HepG2 (cell line): ENCODE results near the gene TMPRSS11E. TPM values are rescaled to one million over a fixed set of nuclear protein-coding genes. Genes with fewer than 3 reads are reported as not detected.

Experiments used
- ATAC-seq: fragments of 200-7000 bp; cut with Tn5 transposase; 3 replicates; pipeline ENCODE4 v1.9.1; 2020; ENCODE audit warnings: mild to moderate bottlenecking, moderate library complexity
- BruUV-seq: library from RNA; stranded (reverse); fragments of 400-500 nt; replicated peaks from 2 replicates; lab custom pipeline; 2021; lab: Mats Ljungman, UMichigan
- CTCF ChIA-PET: fragments of 300-600 bp; formaldehyde crosslinking; extraction: SDS; loops from one replicate; lab custom pipeline; 2021; ENCODE audit warnings: low total read pairs, inconsistent platforms, low intra/inter-chr PET ratio; lab: Yijun Ruan, JAX
- POLR2A ChIA-PET: fragments of 350-600 bp; sonication (Branson Sonifier 250); formaldehyde crosslinking; loops from one replicate; lab custom pipeline; 2020; ENCODE audit warnings: antibody characterized with exemption, inconsistent platforms; lab: Yijun Ruan, JAX
- DNase-seq: peaks from one replicate; pipeline ENCODE4 v3.0.0-alpha.2; 2015; ENCODE audit warnings: low spot score
- FAIRE-seq: peaks from 3 replicates; lab custom pipeline; 2011; peaks lifted over from hg19 to GRCh38; lab: Jason Lieb, UNC
- H2AFZ ChIP-seq: one replicate; pipeline ENCODE4 v1.6.1; 2011; ENCODE audit warnings: low read length, inconsistent platforms
- H3K27ac ChIP-seq: fragments of 300-600 bp; 3 replicates; pipeline ENCODE4 v1.8.0; 2011; ENCODE audit warnings: mixed run types, mild to moderate bottlenecking, mixed read lengths, low read length, inconsistent platforms; ENCODE audit not compliant: insufficient read depth; ENCODE audit errors: extremely low read length
- H3K27me3 ChIP-seq, 2 experiments: fragments of 200-600 bp in 1 of 2; 2 replicates in 1 of 2; 3 replicates in 1 of 2; pipeline versions ENCODE4 v1.6.0 to v1.8.0; 2011; ENCODE audit warnings: low read length in 2 of 2, mild to moderate bottlenecking in 2 of 2, moderate library complexity in 2 of 2, inconsistent platforms in 1 of 2; ENCODE audit not compliant: insufficient read depth in 2 of 2, control insufficient read depth in 1 of 2
- H3K36me3 ChIP-seq, 2 experiments: fragments of 200-600 bp in 1 of 2; replicated peaks in 1 of 2; 2 replicates in 1 of 2; 3 replicates in 1 of 2; pipeline versions ENCODE4 v1.5.1 to v1.8.0; 2011; ENCODE audit warnings: low read length in 2 of 2, inconsistent platforms in 1 of 2; ENCODE audit not compliant: insufficient read depth in 2 of 2, control insufficient read depth in 1 of 2
- H3K4me1 ChIP-seq: 2 replicates; pipeline ENCODE4 v1.5.1; 2012; ENCODE audit warnings: low read length, inconsistent platforms; ENCODE audit not compliant: insufficient read depth
- H3K4me2 ChIP-seq: 2 replicates; pipeline ENCODE4 v1.6.0; 2011; ENCODE audit warnings: low read depth, low read length, inconsistent platforms
- H3K4me3 ChIP-seq, 3 experiments: fragments of 200-600 bp in 1 of 3; sonication (generic), shearing (Covaris generic) in 1 of 3; replicated peaks in 1 of 3; 2 replicates each; pipeline ENCODE4 v1.5.1; 2011 to 2016; ENCODE audit warnings: low read length in 3 of 3, inconsistent platforms in 2 of 3, low read depth in 2 of 3, mild to moderate bottlenecking in 2 of 3, control low read depth in 1 of 3, mixed read lengths in 1 of 3; ENCODE audit not compliant: insufficient read depth in 1 of 3
- H3K79me2 ChIP-seq: one replicate; pipeline ENCODE4 v1.6.1; 2011; ENCODE audit warnings: low read length, inconsistent platforms; ENCODE audit not compliant: insufficient read depth
- H3K9ac ChIP-seq: 2 replicates; pipeline ENCODE4 v1.6.0; 2011; ENCODE audit warnings: mild to moderate bottlenecking, low read depth, low read length, inconsistent platforms; ENCODE audit not compliant: insufficient read depth
- H3K9me3 ChIP-seq: 2 replicates; pipeline ENCODE4 v1.5.1; 2012; ENCODE audit warnings: mild to moderate bottlenecking, low read length
- H4K20me1 ChIP-seq: 2 replicates; pipeline ENCODE4 v1.6.0; 2011; ENCODE audit warnings: inconsistent platforms, mild to moderate bottlenecking, low read length, moderate library complexity; ENCODE audit not compliant: insufficient read depth
- ARID4A ChIP-seq: sonication (generic); formaldehyde crosslinking; IDR thresholded peaks from 2 replicates; pipeline ENCODE4 v1.5.0; 2020; ENCODE audit warnings: mild to moderate bottlenecking, missing genetic modification reagents, borderline replicate concordance
- FOSL2 ChIP-seq: sonication (generic); formaldehyde crosslinking; IDR thresholded peaks from 2 replicates; pipeline ENCODE4 v1.4.0; 2020; ENCODE audit warnings: missing genetic modification reagents
- GZF1 ChIP-seq: sonication (generic); formaldehyde crosslinking; IDR thresholded peaks from 2 replicates; pipeline ENCODE4 v1.5.1; 2020; ENCODE audit warnings: mild to moderate bottlenecking, missing genetic modification reagents
- HNRNPH1 ChIP-seq: fragments of 200-400 bp; formaldehyde crosslinking; optimal IDR thresholded peaks from 2 replicates; pipeline ENCODE3; 2017; ENCODE audit warnings: mild to moderate bottlenecking, low read depth, low read length
- IRX3 ChIP-seq: sonication (generic); formaldehyde crosslinking; IDR thresholded peaks from 2 replicates; pipeline ENCODE4 v1.8.1; 2023; ENCODE audit warnings: mild to moderate bottlenecking, low read depth, missing genetic modification reagents, borderline replicate concordance
- JUND ChIP-seq: sonication (generic); formaldehyde crosslinking; IDR thresholded peaks from 2 replicates; pipeline ENCODE4 v1.8.0; 2022; ENCODE audit warnings: mild to moderate bottlenecking, missing genetic modification reagents
- KLF6 ChIP-seq: IDR thresholded peaks from 2 replicates; pipeline ENCODE4 v1.8.0; 2016; ENCODE audit warnings: missing biosample characterization, missing genetic modification reagents
- MEIS2 ChIP-seq: sonication (generic); formaldehyde crosslinking; IDR thresholded peaks from 2 replicates; pipeline ENCODE4 v1.9.0; 2021; ENCODE audit warnings: mild to moderate bottlenecking, missing genetic modification reagents
- MYNN ChIP-seq: sonication (generic); formaldehyde crosslinking; IDR thresholded peaks from 2 replicates; pipeline ENCODE4 v1.4.0; 2020; ENCODE audit warnings: mild to moderate bottlenecking, low read depth, missing genetic modification reagents
- PATZ1 ChIP-seq: sonication (generic); formaldehyde crosslinking; IDR thresholded peaks from 2 replicates; pipeline ENCODE4 v1.4.0; 2020; ENCODE audit warnings: missing genetic modification reagents
- PHF20 ChIP-seq: sonication (generic); formaldehyde crosslinking; IDR thresholded peaks from 2 replicates; pipeline ENCODE4 v1.5.0; 2020; ENCODE audit warnings: mild to moderate bottlenecking, missing genetic modification reagents
- RFX5 ChIP-seq: IDR thresholded peaks from 2 replicates; pipeline ENCODE4 v1.6.1; 2011; ENCODE audit warnings: low read depth, low read length, improper control_type of control experiment
- RFXAP ChIP-seq: sonication (generic); formaldehyde crosslinking; IDR thresholded peaks from 2 replicates; pipeline ENCODE4 v1.4.0; 2020; ENCODE audit warnings: missing genetic modification reagents, borderline replicate concordance
- ZNF207 ChIP-seq: fragments of 450-650 bp; IDR thresholded peaks from 2 replicates; pipeline ENCODE4 v1.6.1; 2016; ENCODE audit warnings: antibody characterized with exemption, borderline replicate concordance
- ZNF282 ChIP-seq: fragments of 450-650 bp; IDR thresholded peaks from 2 replicates; pipeline ENCODE4 v1.6.1; 2018; ENCODE audit not compliant: partially characterized antibody
- ZNF572 ChIP-seq: sonication (generic); formaldehyde crosslinking; IDR thresholded peaks from 2 replicates; pipeline ENCODE4 v1.5.1; 2020; ENCODE audit warnings: mild to moderate bottlenecking, missing genetic modification reagents
- ZNF580 ChIP-seq: IDR thresholded peaks from 2 replicates; pipeline ENCODE4 v1.6.1; 2016; ENCODE audit warnings: low read depth, borderline replicate concordance
- ZNF879 ChIP-seq: sonication (generic); formaldehyde crosslinking; IDR thresholded peaks from 2 replicates; pipeline ENCODE4 v1.8.1; 2023; ENCODE audit warnings: missing genetic modification reagents
- WGBS: methylation state at CpG from one replicate; pipeline ENCODE4 v1.1.6; 2017; ENCODE audit warnings: low lambda C conversion rate; 5-methylcytosine and 5-hydroxymethylcytosine counted together
- in situ Hi-C: cut with HindIII; loops from 2 replicates; pipeline ENCODE4 v1.10.0; 2017; ENCODE audit warnings: low pct_unique_long_range_greater_than_20kb; ENCODE audit not compliant: extremely low pct_ligation_motif_present
- intact Hi-C: fragments of 100-400 bp; cut with micrococcal nuclease; formaldehyde crosslinking; loops from one replicate; pipeline ENCODE4 v1.10.0; 2022; ENCODE audit not compliant: unreplicated experiment
- polyA plus RNA-seq, 8 experiments: library from polyadenylated mRNA; depleted of rRNA in 3 of 8; stranded (reverse) in 7 of 8; unstranded in 1 of 8; fragments of >200 nt; fragmentation: Illumina TruSeq in 4 of 8; extraction: Trizol in 4 of 8; gene quantifications; 2 replicates each; pipeline versions ENCODE4 v1.2.1 to v1.2.3, GENCODE V29; 2011 to 2016; ENCODE audit warnings: low read depth in 4 of 8, missing spikeins in 1 of 8, mixed read lengths in 1 of 8; ENCODE audit not compliant: insufficient read depth in 1 of 8
- total RNA-seq, 5 experiments: library from RNA; depleted of rRNA; stranded (reverse); fragments of >200 nt; fragmentation: Illumina TruSeq; extraction: Trizol; gene quantifications; 2 replicates each; pipeline ENCODE4 v1.2.3, GENCODE V29; 2016; ENCODE audit warnings: low read depth in 1 of 5

TMPRSS11E gene
- total and polyA plus RNA-seq, 2 of the 13 experiments (the other 11 are each of a cell fraction or from before 2014, with no cell fraction given), result not detected

GRCh38 chr4:68476191-68476590 is 28.9 kb downstream of the TMPRSS11E start:
- WGBS, result 45% methylated on average over 5 of the region's 5 CpGs
- Histone ChIP-seq H4K20me1 (no peaks in the 10 kb centered on the region), H3K27ac (no peak overlapping the region), H2AFZ (no peak overlapping the region), H3K4me2 (no peak overlapping the region), H3K79me2 (no peaks in the 10 kb centered on the region), H3K9ac (no peak overlapping the region), H3K27me3 (0 out of 5 replicates have a peak, but pooled peaks cover 0 to 2% of the 10 kb centered on the region in 2 experiments), H3K9me3 (no peaks in the 10 kb centered on the region), H3K4me1 (no peaks in the 10 kb centered on the region), H3K36me3 (no peaks in the 10 kb centered on the region), H3K4me3 (no peak overlapping the region)
- in situ Hi-C loops (loop anchor here (25.0 kb wide), 2 partner anchors 586 to 1136 kb away; no protein-coding TSS in a partner anchor), intact Hi-C loops (no loop called here)
- ATAC-seq (no peak), FAIRE-seq (no peak), DNase-seq (no peak)
- POLR2A ChIA-PET, result no interaction called here
- CTCF ChIA-PET, result no interaction called here
- BruUV-seq, result no TSS peak
- TF ChIP-seq IRX3 (CRISPR knock-in tag), result no peak
- TF ChIP-seq GZF1 (CRISPR knock-in tag), result no peak
- no peak for TF ChIP-seq ZNF282
- TF ChIP-seq FOSL2, result no peak
- TF ChIP-seq RFX5, result no peak
- no peak for TF ChIP-seq ZNF572 (CRISPR knock-in tag)
- no peak for TF ChIP-seq RFXAP (CRISPR knock-in tag)
- no peak for TF ChIP-seq JUND (CRISPR knock-in tag)
- TF ChIP-seq KLF6 (CRISPR knock-in tag), result no peak
- no peak for TF ChIP-seq HNRNPH1
- no peak for TF ChIP-seq ARID4A (CRISPR knock-in tag)
- TF ChIP-seq ZNF580 (CRISPR knock-in tag), result no peak
- no peak for TF ChIP-seq PATZ1 (CRISPR knock-in tag)
- no peak for TF ChIP-seq MYNN (CRISPR knock-in tag)
- TF ChIP-seq ZNF879, result no peak
- no peak for TF ChIP-seq MEIS2 (CRISPR knock-in tag)
- no peak for TF ChIP-seq PHF20 (CRISPR knock-in tag)
- no peak for TF ChIP-seq ZNF207
